ENCODE measurements around the gene DYRK3.
"Not testable (repeated sequence)": the region's sequence is repeated elsewhere in the genome, so short reads cannot be mapped to it uniquely, and the experiment has no call there.

DYRK3 gene

GRCh38 chr1:206635080-206635977 is at the start of gene DYRK3:
Gene DYRK3 (plus strand): TSS chr1:206635536. CDS start chr1:206635704, 168 bp downstream.
- DNase-seq, result peak; percentile 95

DNA sequence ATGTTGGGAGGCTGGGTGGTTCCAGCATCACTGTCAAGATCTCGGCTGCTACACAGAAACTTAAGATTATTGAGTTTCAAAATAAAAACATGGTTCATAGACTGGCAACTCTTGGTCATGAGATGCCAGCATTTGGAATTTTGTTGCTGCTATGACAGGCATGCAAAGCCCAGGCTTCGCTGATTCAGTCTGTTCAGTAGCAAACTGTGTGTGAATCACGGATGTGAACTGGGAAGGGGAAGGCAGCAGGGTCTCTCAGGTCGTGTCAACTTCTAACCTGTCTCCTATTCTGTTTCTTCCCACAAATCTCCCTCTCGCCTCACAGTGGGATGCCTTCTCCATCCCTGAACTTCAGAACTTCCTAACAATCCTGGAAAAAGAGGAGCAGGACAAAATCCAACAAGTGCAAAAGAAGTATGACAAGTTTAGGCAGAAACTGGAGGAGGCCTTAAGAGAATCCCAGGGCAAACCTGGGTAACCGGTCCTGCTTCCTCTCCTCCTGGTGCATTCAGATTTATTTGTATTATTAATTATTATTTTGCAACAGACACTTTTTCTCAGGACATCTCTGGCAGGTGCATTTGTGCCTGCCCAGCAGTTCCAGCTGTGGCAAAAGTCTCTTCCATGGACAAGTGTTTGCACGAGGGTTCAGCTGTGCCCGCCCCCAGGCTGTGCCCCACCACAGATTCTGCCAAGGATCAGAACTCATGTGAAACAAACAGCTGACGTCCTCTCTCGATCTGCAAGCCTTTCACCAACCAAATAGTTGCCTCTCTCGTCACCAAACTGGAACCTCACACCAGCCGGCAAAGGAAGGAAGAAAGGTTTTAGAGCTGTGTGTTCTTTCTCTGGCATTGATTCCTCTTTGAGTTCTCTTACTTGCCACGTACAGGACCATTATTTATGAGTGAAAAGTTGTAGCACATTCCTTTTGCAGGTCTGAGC is 48.6 kb upstream of the DYRK3 start:
- no peak for DNase-seq

DNA sequence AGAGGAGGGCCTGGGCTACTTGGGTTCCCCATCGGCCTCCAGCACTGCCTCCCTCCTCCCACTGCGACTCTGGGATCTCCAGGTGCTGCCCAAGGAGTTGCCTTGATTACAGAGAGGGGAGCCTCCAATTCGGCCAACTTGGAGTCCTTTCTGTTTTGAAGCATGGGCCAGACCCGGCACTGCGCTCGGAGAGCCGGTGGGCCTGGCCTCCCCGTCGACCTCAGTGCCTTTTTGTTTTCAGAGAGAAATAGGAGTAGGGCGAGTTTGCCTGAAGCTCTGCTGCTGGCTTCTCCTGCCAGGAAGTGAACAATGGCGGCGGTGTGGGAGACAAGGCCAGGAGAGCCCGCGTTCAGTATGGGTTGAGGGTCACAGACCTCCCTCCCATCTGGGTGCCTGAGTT is 47.4 kb upstream of the DYRK3 start:
- DNase-seq, result no peak

DNA sequence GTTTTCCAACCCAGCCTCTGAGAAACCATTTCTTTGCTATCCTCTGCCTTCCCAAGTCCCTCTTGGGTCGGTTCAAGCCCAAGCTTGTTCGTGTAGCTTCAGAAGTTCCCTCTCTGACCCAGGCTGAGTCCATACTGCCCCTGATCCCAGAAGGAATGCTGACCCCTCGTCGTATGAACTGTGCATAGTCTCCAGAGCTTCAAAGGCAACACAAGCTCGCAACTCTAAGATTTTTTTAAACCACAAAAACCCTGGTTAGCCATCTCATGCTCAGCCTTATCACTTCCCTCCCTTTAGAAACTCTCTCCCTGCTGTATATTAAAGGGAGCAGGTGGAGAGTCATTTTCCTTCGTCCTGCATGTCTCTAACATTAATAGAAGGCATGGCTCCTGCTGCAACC is 46.8 kb upstream of the DYRK3 start:
- no peak for DNase-seq

- DNase-seq, result no peak
These were observed 46.1 kb upstream of the DYRK3 start for GRCh38 chr1:206589206-206589605.

- DNase-seq, result peak; percentile 75
These were observed 45.1 kb upstream of the DYRK3 start for GRCh38 chr1:206590025-206590758.

GRCh38 chr1:206591226-206591625 is 44.1 kb upstream of the DYRK3 start:
- no peak for DNase-seq

- DNase-seq, result no peak
These were observed 43.6 kb upstream of the DYRK3 start for GRCh38 chr1:206591696-206592095.

GRCh38 chr1:206593351-206593925 is 41.9 kb upstream of the DYRK3 start:
- no peak for DNase-seq

GRCh38 chr1:206595581-206596318 is 39.6 kb upstream of the DYRK3 start:
- no peak for DNase-seq

DNA sequence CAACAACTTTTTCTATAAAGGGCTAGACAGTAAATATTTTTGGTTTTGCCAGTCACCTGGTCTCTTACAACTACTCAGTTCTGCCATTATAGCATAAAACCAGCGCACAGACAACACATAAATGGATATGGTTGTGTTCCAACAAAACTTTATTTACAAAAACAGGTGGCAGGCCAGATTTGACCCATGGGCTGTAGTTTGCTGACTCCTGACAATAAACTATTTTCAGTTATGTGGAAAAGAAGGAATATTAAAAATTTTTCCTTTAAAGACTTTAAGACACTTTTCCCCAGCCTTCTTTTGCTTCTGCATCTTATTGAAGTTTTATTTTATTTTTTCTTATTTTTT is 39.0 kb upstream of the DYRK3 start:
- DNase-seq, result no peak

GRCh38 chr1:206600527-206600926 is 34.8 kb upstream of the DYRK3 start:
- no peak for DNase-seq

GRCh38 chr1:206604861-206605260 is 30.5 kb upstream of the DYRK3 start:
- no peak for DNase-seq

DNA sequence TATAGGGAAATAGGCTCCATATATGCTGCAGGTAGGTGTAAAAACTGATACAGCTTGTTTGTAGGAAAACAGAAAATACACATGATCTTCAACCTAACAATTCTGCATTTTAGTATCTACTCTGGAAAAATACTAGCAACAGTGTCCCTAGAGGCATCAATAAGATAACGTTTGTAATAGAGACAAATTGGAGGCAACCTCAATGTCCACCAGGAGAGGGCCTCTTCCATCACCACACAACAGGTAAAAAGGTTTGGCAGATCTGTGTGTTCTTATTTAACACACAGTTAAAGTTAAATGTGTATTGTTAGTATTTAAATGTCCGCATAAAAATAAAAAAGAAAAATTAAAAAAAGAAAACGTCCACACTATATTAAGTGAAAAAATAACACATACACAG is 28.5 kb upstream of the DYRK3 start:
- no peak for DNase-seq

- DNase-seq, result peak; percentile 75
These were observed 27.1 kb upstream of the DYRK3 start for GRCh38 chr1:206608108-206608698.

- DNase-seq, result no peak
These were observed 25.9 kb upstream of the DYRK3 start for GRCh38 chr1:206609229-206609991.

DNA sequence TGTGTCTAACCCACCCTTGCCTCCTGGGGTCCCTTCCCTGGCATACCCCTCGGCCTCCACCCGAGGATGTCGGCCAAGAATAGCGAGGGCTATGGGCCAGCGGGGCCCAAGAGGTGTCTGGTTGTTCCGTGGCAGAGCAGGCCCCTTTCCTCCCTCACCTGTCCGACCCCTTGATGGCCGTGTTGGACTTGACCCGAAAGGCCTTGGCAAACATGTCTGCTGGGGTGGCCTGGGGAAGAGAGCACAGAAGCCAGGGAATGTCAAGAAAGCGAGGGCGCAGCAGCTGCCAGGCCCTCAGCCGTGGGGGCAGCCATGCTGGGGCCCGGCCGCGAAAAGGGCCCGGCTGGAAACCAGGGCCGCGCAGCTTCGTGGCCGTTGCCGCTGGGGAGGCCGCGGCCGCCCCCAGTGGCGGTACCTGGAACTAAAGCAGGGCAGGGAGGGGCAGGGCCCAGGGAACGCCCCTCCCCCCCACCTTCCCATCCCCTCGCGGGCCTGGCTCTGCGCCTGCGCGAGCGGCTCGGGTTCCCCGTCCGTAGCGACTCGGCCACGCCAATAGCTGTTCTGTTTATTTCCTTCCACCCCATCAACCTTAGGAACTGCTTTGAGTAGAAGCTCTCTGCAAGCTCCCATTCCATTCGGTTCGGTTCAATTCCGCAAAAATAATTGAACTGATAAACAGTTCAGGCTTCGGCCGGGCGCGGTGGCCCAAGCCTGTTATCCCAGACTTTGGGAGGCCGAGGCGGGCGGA is 23.0 kb upstream of the DYRK3 start, which contains the start of gene EIF2D:
EIF2D (minus strand) TSS at position 337 of the 748 bp plus-strand sequence; CDS start at position 214, 123 bp downstream.
- peak; percentile 96 for DNase-seq

DNA sequence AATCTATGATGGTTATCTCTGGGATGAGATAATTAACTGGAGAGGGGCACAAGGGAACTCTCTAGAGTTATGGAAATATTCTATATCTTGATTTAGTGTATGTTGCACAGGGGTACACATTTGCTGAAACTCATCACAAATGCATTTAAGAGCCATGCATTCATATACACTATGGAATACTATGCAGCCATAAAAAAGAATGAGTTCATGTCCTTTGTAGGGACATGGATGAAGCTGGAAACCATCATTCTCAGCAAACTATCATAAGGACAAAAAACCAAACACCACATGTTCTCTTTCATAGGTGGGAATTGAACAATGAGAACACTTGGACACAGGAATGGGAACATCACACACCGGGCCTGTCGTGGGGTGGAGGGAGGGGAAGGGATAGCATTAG is 8.9 kb upstream of the DYRK3 start:
- DNase-seq, result not testable (repeated sequence)

DNA sequence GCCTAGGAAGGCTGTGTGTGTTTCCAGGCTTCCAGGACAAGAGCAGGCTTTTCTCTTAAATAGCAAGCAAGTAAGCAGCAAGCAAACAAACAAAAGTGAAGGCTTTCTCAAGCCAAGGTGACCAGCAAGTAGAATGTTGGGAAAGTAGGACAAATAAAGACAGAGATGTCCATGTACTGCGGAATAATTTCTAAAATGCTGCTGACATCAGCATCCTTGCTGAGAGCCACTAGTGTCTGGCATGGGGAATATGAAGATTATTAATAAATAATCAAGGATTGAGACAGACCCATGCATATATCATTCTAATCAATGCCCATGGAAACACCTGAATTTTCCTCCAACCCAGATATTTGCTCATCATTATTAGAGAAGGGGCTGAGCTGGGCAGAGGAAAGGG is 6.4 kb upstream of the DYRK3 start:
- no peak for DNase-seq

DNA sequence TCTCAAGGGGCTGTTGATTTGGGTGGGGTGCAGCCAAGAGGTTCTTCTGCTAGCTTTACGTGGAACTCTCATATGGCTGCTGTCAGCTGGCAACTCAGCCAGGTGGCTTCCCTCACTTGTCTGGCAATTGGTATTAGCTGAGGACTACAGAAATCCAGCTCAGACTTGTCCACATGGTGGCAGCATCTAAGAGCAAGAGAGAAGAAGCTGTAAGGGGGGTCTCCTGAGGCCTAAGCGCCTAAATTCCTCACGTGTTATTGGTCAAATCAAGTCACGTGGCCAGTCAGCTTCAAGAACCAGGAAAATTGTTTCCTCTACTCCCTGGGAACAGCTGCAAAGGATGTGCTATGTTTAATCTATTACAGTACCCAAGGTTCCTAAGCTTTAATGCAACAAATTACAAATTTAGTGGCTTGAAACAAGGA is 4.2 kb upstream of the DYRK3 start:
- DNase-seq, result peak; percentile 20

All from activated CD4-positive, alpha-beta T cell treated with anti-CD3 and anti-CD28 coated beads for 48 hours (primary cell).